ENCODE results near the gene ANP32B.
"Not testable (repeated sequence)": the region's sequence is repeated elsewhere in the genome, so short reads cannot be mapped to it uniquely, and the experiment has no call there.

Gene ANP32B

GRCh38 chr9:97992219-97992618, 9.1 kb downstream of the ANP32B start:
- DNase-seq (ENCODE audit: low read depth) = no peak

GRCh38 chr9:97993000-97993399, 9.9 kb downstream of the ANP32B start:
- no peak for DNase-seq (ENCODE audit: low read depth)

GRCh38 chr9:97994703-97995102, 11.6 kb downstream of the ANP32B start:
- DNase-seq (ENCODE audit: low read depth) = no peak

GRCh38 chr9:97996676-97997075, 13.5 kb downstream of the ANP32B start:
- DNase-seq (ENCODE audit: low read depth) = not testable (repeated sequence)

GRCh38 chr9:97997330-97998276, 14.5 kb downstream of the ANP32B start:
- no peak for DNase-seq (ENCODE audit: low read depth)

GRCh38 chr9:98002808-98003207, 19.7 kb downstream of the ANP32B start:
- no peak for DNase-seq (ENCODE audit: low read depth)

GRCh38 chr9:98006127-98006796, 23.1 kb downstream of the ANP32B start:
- peak; percentile 84 for DNase-seq (ENCODE audit: low read depth)

- peak; percentile 50 for DNase-seq (ENCODE audit: low read depth)
Observed at GRCh38 chr9:98007251-98007928, 24.2 kb downstream of the ANP32B start.

- DNase-seq (ENCODE audit: low read depth) = no peak
Observed at GRCh38 chr9:98008764-98009163, 25.6 kb downstream of the ANP32B start.

- DNase-seq (ENCODE audit: low read depth) = no peak
Observed at GRCh38 chr9:98009437-98009836, 26.3 kb downstream of the ANP32B start.

GRCh38 chr9:98009936-98010335, 26.8 kb downstream of the ANP32B start:
- peak; percentile 86 for DNase-seq (ENCODE audit: low read depth)

GRCh38 chr9:98010445-98010844, 27.3 kb downstream of the ANP32B start:
- peak; percentile 92 for DNase-seq (ENCODE audit: low read depth)

GRCh38 chr9:98011122-98011521, 28.0 kb downstream of the ANP32B start:
- no peak for DNase-seq (ENCODE audit: low read depth)

GRCh38 chr9:98016137-98016680, 33.1 kb downstream of the ANP32B start:
- no peak for DNase-seq (ENCODE audit: low read depth)

- no peak for DNase-seq (ENCODE audit: low read depth)
Observed at GRCh38 chr9:98017306-98017705, 34.2 kb downstream of the ANP32B start.

- DNase-seq (ENCODE audit: low read depth) = no peak
Observed at GRCh38 chr9:98018347-98018746, 35.2 kb downstream of the ANP32B start.

GRCh38 chr9:98019098-98019497, 36.0 kb downstream of the ANP32B start:
- DNase-seq (ENCODE audit: low read depth) = no peak

GRCh38 chr9:98019869-98020268, 36.7 kb downstream of the ANP32B start:
- not testable (repeated sequence) for DNase-seq (ENCODE audit: low read depth)

GRCh38 chr9:98020476-98021145, 37.5 kb downstream of the ANP32B start:
- DNase-seq (ENCODE audit: low read depth) = no peak

- DNase-seq (ENCODE audit: low read depth) = no peak
Observed at GRCh38 chr9:98021306-98022040, 38.3 kb downstream of the ANP32B start.

GRCh38 chr9:98022447-98022846, 39.3 kb downstream of the ANP32B start:
- peak; percentile 49 for DNase-seq (ENCODE audit: low read depth)
